ENCODE results near the gene ZDHHC1. TPM values are rescaled to one million over a fixed set of nuclear protein-coding genes. Genes with fewer than 3 reads are reported as not detected.
A peak's percentile ranks its signal among the peaks of the same experiment; 100 is the strongest.

The ZDHHC1 gene, protein sequence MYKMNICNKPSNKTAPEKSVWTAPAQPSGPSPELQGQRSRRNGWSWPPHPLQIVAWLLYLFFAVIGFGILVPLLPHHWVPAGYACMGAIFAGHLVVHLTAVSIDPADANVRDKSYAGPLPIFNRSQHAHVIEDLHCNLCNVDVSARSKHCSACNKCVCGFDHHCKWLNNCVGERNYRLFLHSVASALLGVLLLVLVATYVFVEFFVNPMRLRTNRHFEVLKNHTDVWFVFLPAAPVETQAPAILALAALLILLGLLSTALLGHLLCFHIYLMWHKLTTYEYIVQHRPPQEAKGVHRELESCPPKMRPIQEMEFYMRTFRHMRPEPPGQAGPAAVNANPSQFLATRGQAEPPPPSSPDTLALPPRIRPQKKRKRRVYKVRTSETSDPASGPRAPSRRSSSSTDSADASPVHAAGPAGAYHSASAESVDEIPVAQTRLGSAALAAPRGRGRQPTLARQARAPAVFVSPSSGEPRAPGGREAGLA
- 4.6 TPM for total RNA-seq (ENCODE audit: unreplicated experiment)
- long read RNA-seq, partial matches to known transcripts, result 0 of 3 reads
- long read RNA-seq, other reads (novel, unspliced or antisense), result 2 of 3 reads

DNA sequence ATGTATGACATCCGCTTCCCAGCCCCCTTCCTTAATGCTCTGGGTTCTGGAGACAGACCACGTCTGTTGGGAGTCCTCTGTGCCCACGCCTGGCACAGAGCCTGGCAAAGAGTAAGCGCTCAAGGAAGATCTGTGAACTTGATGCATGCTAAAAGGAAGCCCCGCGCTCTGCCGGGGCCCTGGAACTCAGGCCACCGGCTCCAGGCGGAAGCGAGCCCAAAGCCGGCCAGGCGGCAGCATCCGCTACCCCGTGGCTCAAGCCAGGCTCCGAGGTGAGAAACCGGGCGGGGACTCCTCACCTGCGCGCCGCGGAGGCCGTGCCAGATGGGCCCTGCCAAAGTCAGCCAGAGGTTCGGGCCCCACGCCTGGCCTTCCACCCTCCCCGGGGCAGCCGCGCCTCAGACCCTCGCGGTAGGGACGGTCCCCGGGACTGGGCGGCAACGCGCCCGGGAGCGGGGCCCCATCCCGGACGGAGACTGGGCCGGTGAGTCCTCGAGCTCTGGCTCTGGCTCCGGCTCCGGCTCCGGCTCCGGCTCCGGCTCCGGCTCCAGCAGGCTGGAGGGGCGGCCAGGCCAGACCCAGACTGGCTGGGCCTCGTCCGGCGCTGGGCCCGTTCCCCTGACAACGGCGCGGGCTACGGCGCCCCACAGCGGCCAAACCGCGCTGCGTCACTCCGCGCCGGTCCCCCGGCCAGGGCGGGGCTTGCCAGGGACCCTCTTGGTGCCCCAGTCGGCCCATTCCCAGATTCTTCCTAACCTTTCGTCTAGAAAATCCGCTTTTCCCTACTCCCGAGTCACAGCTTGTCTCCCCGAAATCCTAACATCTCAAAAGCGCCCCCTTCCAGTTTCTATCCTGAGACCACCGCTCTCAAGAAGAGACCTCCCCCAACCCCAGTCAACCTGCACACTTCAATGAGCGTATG is at the start of gene ZDHHC1:
ZDHHC1 (minus strand) TSS at position 606 of the 922 bp plus-strand sequence. CDS start 8,702 bp downstream, outside the sequence.
- Mint-ChIP-seq H3K27ac (ENCODE audit: unreplicated experiment) (peak within 1 kb of the TSS; percentile 41), H3K4me3 (ENCODE audit: unreplicated experiment) (peak within 1 kb of the TSS; percentile 89), H3K9me3 (ENCODE audit: unreplicated experiment) (peaks cover 6% of the 10 kb centered on the region), H3K27me3 (ENCODE audit: unreplicated experiment) (no peaks in the 10 kb centered on the region), H3K36me3 (ENCODE audit: unreplicated experiment) (no peaks in the 10 kb centered on the region), H3K4me1 (ENCODE audit: low read depth, unreplicated experiment) (peaks cover 3% of the 10 kb centered on the region)
- peak; percentile 84 for DNase-seq
- TF ChIP-seq CTCF (IDR thresholded peaks at IDR 0.05; ENCODE audit: partially characterized antibody, unreplicated experiment), result peak; percentile 50

GRCh38 chr16:67464565-67464964 is 48.3 kb upstream of the ZDHHC1 start:
- no peak for TF ChIP-seq CTCF (IDR thresholded peaks at IDR 0.05; ENCODE audit: partially characterized antibody, unreplicated experiment)
- no peak for DNase-seq
- Mint-ChIP-seq H3K36me3 (ENCODE audit: unreplicated experiment) (no peaks in the 10 kb centered on the region), H3K27ac (ENCODE audit: unreplicated experiment) (no peak overlapping the region), H3K27me3 (ENCODE audit: unreplicated experiment) (peaks cover 2% of the 10 kb centered on the region), H3K4me1 (ENCODE audit: low read depth, unreplicated experiment) (peaks cover 19% of the 10 kb centered on the region), H3K4me3 (ENCODE audit: unreplicated experiment) (no peak overlapping the region), H3K9me3 (ENCODE audit: unreplicated experiment) (peaks cover 3% of the 10 kb centered on the region)

DNA sequence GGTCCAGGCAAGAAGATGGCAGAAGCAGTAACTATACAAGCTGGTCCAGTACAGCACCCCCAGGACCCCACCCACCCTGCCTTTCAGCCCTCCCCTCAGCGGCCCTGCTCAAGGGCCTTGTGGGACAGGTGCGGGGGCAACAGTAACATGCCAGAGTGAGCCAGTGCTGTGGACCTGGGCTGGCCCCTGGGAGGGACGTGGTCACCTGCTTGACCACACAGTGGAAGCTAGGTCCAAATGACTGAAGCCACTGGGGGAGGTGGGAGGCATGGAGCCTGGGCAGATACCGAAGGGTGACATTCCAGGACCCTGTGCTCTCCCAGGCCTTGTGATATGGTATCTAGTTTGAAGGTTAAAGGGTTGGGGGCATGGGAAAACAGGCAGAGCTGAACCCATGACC is 47.4 kb upstream of the ZDHHC1 start:
- H3K27me3 Mint-ChIP-seq (ENCODE audit: unreplicated experiment), result peaks cover 2% of the 10 kb centered on the region
- H3K27ac Mint-ChIP-seq (ENCODE audit: unreplicated experiment), result no peak overlapping the region
- no peak overlapping the region for H3K4me3 Mint-ChIP-seq (ENCODE audit: unreplicated experiment)
- no peak for DNase-seq
- no peaks in the 10 kb centered on the region for H3K36me3 Mint-ChIP-seq (ENCODE audit: unreplicated experiment)
- H3K4me1 Mint-ChIP-seq (ENCODE audit: low read depth, unreplicated experiment), result peaks cover 21% of the 10 kb centered on the region
- peaks cover 3% of the 10 kb centered on the region for H3K9me3 Mint-ChIP-seq (ENCODE audit: unreplicated experiment)
- TF ChIP-seq CTCF (IDR thresholded peaks at IDR 0.05; ENCODE audit: partially characterized antibody, unreplicated experiment), result no peak

DNA sequence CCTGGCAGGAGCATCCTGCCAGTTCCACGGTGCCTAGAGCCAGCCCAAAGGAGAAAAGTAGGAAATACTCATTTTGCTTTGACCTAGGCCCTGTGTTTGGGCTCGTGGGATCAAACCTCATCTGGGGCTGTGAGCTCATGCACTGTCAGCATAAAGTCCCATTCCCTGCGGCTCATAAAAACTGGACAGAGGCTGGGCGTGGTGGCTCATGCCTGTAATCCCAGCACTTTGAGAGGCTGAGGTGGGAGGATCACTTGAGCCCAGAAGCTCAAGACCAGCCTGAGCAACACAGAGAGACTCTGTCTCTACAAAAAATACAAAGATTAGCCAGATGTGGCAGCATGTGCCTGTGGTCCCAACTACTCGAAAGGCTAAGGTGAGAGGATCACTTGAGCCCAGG is 46.8 kb upstream of the ZDHHC1 start:
- Mint-ChIP-seq H3K9me3 (ENCODE audit: unreplicated experiment) (peaks cover 3% of the 10 kb centered on the region), H3K27me3 (ENCODE audit: unreplicated experiment) (peaks cover 2% of the 10 kb centered on the region), H3K4me3 (ENCODE audit: unreplicated experiment) (no peak overlapping the region), H3K27ac (ENCODE audit: unreplicated experiment) (no peak overlapping the region), H3K4me1 (ENCODE audit: low read depth, unreplicated experiment) (peaks cover 23% of the 10 kb centered on the region), H3K36me3 (ENCODE audit: unreplicated experiment) (no peaks in the 10 kb centered on the region)
- DNase-seq, result no peak
- no peak for TF ChIP-seq CTCF (IDR thresholded peaks at IDR 0.05; ENCODE audit: partially characterized antibody, unreplicated experiment)
